ENCODE data around the gene ZNF423. TPM values are rescaled to one million over a fixed set of nuclear protein-coding genes. Genes with fewer than 3 reads are reported as not detected.

The ZNF423 gene
- polyA plus RNA-seq, 1 donor from 2014 or later, result 4.5 TPM

GRCh38 chr16:49453021-49453420 lies 402.9 kb downstream of the ZNF423 start:
- no peak overlapping the region for H3K4me2 ChIP-seq (ENCODE audit: low read length)
- no peak for TF ChIP-seq TAF1 (IDR thresholded peaks at IDR 0.05; ENCODE audit: low read depth)
- TF ChIP-seq, protein P1, sequence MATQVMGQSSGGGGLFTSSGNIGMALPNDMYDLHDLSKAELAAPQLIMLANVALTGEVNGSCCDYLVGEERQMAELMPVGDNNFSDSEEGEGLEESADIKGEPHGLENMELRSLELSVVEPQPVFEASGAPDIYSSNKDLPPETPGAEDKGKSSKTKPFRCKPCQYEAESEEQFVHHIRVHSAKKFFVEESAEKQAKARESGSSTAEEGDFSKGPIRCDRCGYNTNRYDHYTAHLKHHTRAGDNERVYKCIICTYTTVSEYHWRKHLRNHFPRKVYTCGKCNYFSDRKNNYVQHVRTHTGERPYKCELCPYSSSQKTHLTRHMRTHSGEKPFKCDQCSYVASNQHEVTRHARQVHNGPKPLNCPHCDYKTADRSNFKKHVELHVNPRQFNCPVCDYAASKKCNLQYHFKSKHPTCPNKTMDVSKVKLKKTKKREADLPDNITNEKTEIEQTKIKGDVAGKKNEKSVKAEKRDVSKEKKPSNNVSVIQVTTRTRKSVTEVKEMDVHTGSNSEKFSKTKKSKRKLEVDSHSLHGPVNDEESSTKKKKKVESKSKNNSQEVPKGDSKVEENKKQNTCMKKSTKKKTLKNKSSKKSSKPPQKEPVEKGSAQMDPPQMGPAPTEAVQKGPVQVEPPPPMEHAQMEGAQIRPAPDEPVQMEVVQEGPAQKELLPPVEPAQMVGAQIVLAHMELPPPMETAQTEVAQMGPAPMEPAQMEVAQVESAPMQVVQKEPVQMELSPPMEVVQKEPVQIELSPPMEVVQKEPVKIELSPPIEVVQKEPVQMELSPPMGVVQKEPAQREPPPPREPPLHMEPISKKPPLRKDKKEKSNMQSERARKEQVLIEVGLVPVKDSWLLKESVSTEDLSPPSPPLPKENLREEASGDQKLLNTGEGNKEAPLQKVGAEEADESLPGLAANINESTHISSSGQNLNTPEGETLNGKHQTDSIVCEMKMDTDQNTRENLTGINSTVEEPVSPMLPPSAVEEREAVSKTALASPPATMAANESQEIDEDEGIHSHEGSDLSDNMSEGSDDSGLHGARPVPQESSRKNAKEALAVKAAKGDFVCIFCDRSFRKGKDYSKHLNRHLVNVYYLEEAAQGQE (IDR thresholded peaks at IDR 0.05; ENCODE audit: borderline replicate concordance), result no peak
- TF ChIP-seq EP300 (conservative IDR thresholded peaks at IDR 0.05; ENCODE audit: poor library complexity, severe bottlenecking), result no peak
- TF ChIP-seq SMC3 (conservative IDR thresholded peaks at IDR 0.05; ENCODE audit: poor library complexity), result no peak
- TF ChIP-seq RAD21 (conservative IDR thresholded peaks at IDR 0.05), result no peak
- no peak for TF ChIP-seq CTCF (IDR thresholded peaks at IDR 0.05; ENCODE audit: poor library complexity, severe bottlenecking)
- no peak for TF ChIP-seq MXI1 (conservative IDR thresholded peaks at IDR 0.05; ENCODE audit: poor library complexity, severe bottlenecking)
- no peak for TF ChIP-seq EZH2 (IDR thresholded peaks at IDR 0.05; ENCODE audit: borderline replicate concordance, insufficient read depth, low read length, poor library complexity, severe bottlenecking)
- TF ChIP-seq POLR2AphosphoS5 (IDR thresholded peaks at IDR 0.05), result no peak

DNA sequence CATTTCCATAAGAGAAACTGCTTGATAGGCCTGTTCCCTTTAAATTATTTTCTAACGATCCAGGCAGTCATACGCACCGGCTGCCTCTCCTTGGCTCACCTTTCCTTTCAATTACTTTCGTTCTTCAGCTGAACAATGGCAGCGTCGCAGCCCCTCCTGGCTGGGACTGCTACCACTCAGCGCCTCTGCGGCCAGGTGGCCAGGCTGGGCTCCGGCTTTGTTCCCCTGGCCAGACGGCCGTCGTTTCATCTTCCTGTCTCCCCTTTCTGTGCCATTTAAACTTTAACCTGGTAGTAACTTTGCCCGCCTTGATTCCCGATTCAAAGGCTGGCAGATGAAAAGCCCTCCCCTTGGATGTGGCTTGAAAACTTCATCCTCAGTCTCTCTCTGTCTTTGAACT lies 403.3 kb downstream of the ZNF423 start:
- no peaks in the 10 kb centered on the region for H3K36me3 ChIP-seq (ENCODE audit: insufficient read depth, low read length)
- H4K20me1 ChIP-seq (ENCODE audit: insufficient read depth), result no peaks in the 10 kb centered on the region
- H3F3A ChIP-seq (ENCODE audit: insufficient read depth, low read length, poor library complexity, severe bottlenecking), result no peaks in the 10 kb centered on the region
- H3K9ac ChIP-seq (ENCODE audit: low read length), result no peak overlapping the region
- no peak overlapping the region for H3K4me2 ChIP-seq (ENCODE audit: low read length)
- no peak overlapping the region for H3K4me3 ChIP-seq (ENCODE audit: low read length)
- H3K27me3 ChIP-seq (ENCODE audit: insufficient read depth, low read depth, low read length), result no peaks in the 10 kb centered on the region
- H3K9me3 ChIP-seq (ENCODE audit: low read length), result no peaks in the 10 kb centered on the region
- no peaks in the 10 kb centered on the region for H3K9me2 ChIP-seq (ENCODE audit: insufficient read depth, low read length)
- H3K79me2 ChIP-seq (replicated peaks; ENCODE audit: insufficient read depth, low read length), result no peaks in the 10 kb centered on the region
- H3K27ac ChIP-seq (ENCODE audit: low read length), result no peak overlapping the region
- no peak overlapping the region for H2AFZ ChIP-seq (ENCODE audit: low read depth, low read length)
- TF ChIP-seq RAD21 (conservative IDR thresholded peaks at IDR 0.05) (no peak), CTCF (IDR thresholded peaks at IDR 0.05; ENCODE audit: poor library complexity, severe bottlenecking) (no peak)
- TF ChIP-seq, protein P1 (IDR thresholded peaks at IDR 0.05; ENCODE audit: borderline replicate concordance), result no peak

More at GRCh38 chr16:49453021-49453420, 402.9 kb downstream of the ZNF423 start:
- no peaks in the 10 kb centered on the region for H3K79me2 ChIP-seq (replicated peaks; ENCODE audit: insufficient read depth, low read length)
- no peaks in the 10 kb centered on the region for H3K27me3 ChIP-seq (ENCODE audit: insufficient read depth, low read depth, low read length)
- no peak overlapping the region for H2AFZ ChIP-seq (ENCODE audit: low read depth, low read length)
- no peaks in the 10 kb centered on the region for H3K9me2 ChIP-seq (ENCODE audit: insufficient read depth, low read length)
- no peaks in the 10 kb centered on the region for H3F3A ChIP-seq (ENCODE audit: insufficient read depth, low read length, poor library complexity, severe bottlenecking)
- no peak overlapping the region for H3K27ac ChIP-seq (ENCODE audit: low read length)
- H3K4me3 ChIP-seq (ENCODE audit: low read length), result no peak overlapping the region
- no peaks in the 10 kb centered on the region for H3K9me3 ChIP-seq (ENCODE audit: low read length)
- no peak overlapping the region for H3K9ac ChIP-seq (ENCODE audit: low read length)
- H3K36me3 ChIP-seq (ENCODE audit: insufficient read depth, low read length), result no peaks in the 10 kb centered on the region
- no peaks in the 10 kb centered on the region for H4K20me1 ChIP-seq (ENCODE audit: insufficient read depth)
